HT-29 (cell line): ENCODE results near the gene PKN2. TPM values are rescaled to one million over a fixed set of nuclear protein-coding genes. Genes with fewer than 3 reads are reported as not detected.
"Not testable (repeated sequence)": the region's sequence is repeated elsewhere in the genome, so short reads cannot be mapped to it uniquely, and the experiment has no call there.

Experiments
- DNase-seq: peaks from one replicate; pipeline ENCODE4 v3.0.0-alpha.2; 2015; ENCODE audit warnings: low spot score
- total RNA-seq: library from RNA; depleted of rRNA; stranded (reverse); fragments of >200 nt; shearing (Covaris generic); gene quantifications from 2 replicates; pipeline ENCODE4 v1.2.3, GENCODE V29; 2014

PKN2 gene
- total RNA-seq, 1 experiment from 2014 or later, result 14.9 TPM

- DNase-seq, result peak; percentile 76
These were observed 5.7 kb upstream of the PKN2 start for GRCh38 chr1:88678405-88678804.

DNA sequence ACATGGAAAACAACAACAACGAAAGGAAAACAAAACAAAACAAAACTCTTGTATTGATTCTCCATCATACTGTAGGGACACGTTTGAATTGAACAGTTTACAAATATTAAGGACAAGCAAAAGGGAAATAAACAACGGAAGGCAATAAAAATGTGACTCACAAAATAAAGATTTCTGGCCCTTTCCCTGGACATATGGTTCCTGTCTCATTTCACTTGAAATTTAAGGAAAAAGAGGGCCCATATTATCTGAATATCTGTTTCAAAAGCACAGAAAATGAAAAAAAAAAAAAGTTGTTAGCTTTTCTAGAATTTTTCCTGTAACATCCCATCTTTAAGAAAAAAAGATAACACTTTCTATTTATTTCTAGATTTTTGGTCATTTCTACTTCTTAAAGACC lies 3.6 kb upstream of the PKN2 start:
- DNase-seq, result no peak

- DNase-seq, result no peak
These were observed 3.0 kb upstream of the PKN2 start for GRCh38 chr1:88680911-88681622.

GRCh38 chr1:88684482-88685258 lies 597 bp downstream of the PKN2 start:
- peak; percentile 70 for DNase-seq

DNA sequence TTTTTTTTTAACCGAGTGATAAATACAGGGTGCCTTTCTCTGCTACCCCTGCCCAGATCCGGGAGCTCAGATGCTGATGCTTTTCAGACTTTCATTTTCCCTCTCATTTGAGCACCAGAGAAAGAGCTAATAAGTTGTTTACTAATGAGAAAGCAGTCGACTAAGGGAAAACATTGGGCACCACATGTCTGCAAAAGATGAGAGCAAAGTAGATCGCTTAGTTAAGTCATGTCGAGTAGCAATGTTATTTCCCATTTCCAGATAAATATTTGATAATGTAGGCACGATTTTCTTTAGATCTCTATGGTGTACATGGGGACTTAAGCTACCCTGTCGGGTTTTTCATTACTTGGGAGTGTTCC lies 1.2 kb downstream of the PKN2 start:
- DNase-seq, result no peak

GRCh38 chr1:88691540-88691939 lies 7.5 kb downstream of the PKN2 start:
- DNase-seq, result no peak

DNA sequence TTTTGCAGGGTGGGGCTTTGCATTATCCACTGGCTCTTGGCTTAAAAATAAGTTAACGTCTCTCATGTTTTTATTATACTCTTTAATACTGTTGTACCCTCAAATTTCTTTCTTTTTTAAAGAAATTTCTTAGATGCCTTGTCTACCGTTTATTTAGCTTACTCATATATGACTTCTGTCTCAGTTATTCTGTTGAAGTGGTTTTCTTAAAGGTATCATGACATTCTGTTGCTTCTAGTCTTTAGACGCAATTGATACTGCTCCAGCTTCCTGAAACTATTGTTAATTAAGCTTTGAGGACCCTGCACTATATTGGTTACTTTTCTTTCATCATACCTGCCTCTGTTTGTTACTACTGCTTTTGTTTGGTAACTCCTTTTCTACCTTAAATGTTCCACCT lies 11.7 kb downstream of the PKN2 start:
- DNase-seq, result no peak

DNA sequence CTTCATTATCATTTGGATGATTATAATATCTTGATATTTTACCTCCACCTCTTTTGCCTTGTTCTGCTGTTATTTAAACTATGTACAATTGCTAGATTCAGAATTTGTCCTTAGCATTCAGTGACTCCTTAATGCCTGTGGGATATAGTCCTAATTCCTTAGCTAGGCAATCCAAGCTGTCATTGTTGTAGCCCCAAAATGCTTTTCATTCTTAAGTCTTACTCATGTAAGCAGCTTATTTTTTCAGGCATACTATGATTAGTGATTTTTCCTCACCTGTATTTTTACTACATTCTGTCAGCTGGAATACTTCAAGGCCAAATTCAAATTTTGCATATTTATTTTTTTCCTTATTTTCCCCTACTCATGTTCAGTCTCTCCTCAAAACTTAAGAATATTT lies 13.4 kb downstream of the PKN2 start:
- DNase-seq, result no peak

- DNase-seq, result no peak
These were observed 14.1 kb downstream of the PKN2 start for GRCh38 chr1:88698140-88698539.

GRCh38 chr1:88698764-88699163 lies 14.7 kb downstream of the PKN2 start:
- no peak for DNase-seq

GRCh38 chr1:88700425-88701013 lies 16.4 kb downstream of the PKN2 start:
- no peak for DNase-seq

GRCh38 chr1:88701275-88701674 lies 17.2 kb downstream of the PKN2 start:
- DNase-seq, result no peak

DNA sequence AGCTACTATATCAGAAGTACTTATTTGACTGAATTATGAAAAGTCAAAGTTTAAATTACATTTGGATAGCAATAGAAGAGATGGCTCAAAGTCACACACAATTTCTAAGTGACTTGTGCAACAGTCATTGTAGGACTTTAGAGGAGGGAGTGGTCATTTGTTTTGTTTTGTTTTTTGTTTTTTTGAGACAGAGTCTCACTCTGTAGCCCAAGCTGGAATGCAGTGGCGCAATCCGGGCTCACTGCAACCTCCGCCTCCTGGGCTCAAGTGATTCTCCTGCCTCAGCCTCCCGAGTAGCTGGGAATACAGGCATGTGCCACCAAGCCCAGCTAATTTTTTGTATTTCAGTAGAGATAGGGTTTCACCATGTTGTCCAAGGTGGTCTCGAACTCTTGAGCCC lies 17.7 kb downstream of the PKN2 start:
- not testable (repeated sequence) for DNase-seq

GRCh38 chr1:88708011-88708410 lies 23.9 kb downstream of the PKN2 start:
- DNase-seq, result peak; percentile 64

GRCh38 chr1:88712907-88713306 lies 28.8 kb downstream of the PKN2 start:
- DNase-seq, result not testable (repeated sequence)

GRCh38 chr1:88716571-88716970 lies 32.5 kb downstream of the PKN2 start:
- not testable (repeated sequence) for DNase-seq

- no peak for DNase-seq
These were observed 38.4 kb downstream of the PKN2 start for GRCh38 chr1:88722492-88722891.

GRCh38 chr1:88726697-88727096 lies 42.6 kb downstream of the PKN2 start:
- DNase-seq, result no peak

GRCh38 chr1:88727205-88727604 lies 43.1 kb downstream of the PKN2 start:
- DNase-seq, result no peak

- no peak for DNase-seq
These were observed 45.2 kb downstream of the PKN2 start for GRCh38 chr1:88729297-88729696.

DNA sequence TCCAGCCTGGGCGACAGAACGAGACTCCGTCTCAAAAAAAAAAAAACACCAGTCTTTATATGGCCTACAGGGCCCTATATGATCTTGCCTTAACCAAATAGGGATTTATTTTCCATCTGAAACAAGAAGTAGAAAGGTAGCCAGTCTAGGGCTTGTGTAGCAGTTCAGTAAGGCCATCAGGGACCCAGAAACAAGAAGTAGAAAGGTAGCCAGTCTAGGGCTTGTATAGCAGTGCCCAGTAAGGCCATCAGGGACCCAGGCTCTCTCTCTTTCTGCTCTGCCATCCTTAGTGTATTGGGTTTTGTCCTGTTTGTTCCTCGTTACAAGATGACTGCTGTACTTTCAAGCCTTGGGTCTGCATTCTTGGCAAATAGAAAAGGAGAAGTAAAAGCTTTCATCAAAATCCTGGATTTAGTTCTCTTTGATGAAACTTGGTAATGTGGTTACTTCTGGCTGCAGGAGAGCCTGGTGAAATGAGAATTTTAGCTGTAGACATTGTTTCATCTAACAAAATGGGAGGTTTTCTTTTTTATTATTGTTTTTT lies 46.1 kb downstream of the PKN2 start:
- DNase-seq, result no peak

DNA sequence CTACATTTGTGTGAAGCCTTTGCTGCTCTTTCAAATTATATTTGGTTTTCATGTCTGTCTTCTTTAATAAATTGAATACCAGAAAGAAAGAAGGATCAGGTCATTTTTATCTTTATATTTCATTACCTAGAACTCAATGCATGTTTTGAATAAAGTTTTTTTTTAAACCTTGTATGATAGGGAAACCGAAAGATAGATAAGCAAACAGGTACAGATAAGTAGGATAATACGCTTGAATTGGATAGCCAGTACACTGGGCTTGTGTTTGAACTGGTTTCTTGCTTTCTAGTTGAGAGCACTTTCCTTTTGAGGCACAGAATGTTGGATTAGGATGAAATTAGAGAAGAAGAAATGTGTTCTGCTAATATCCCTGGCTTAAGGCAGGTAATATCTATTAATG lies 46.9 kb downstream of the PKN2 start:
- DNase-seq, result no peak
